NT2/D1 (cell line): ENCODE results near the gene REV1.

Source experiments
- DNase-seq: peaks from one replicate; pipeline ENCODE4 v3.0.0-alpha.2; 2011; ENCODE audit warnings: low read depth, low spot score
- H3K27me3 ChIP-seq: 2 replicates; pipeline ENCODE4 v1.6.0; 2011; ENCODE audit warnings: mild to moderate bottlenecking; ENCODE audit not compliant: insufficient read length, insufficient read depth
- H3K36me3 ChIP-seq: 2 replicates; pipeline ENCODE4 v1.6.1; 2011; ENCODE audit warnings: mild to moderate bottlenecking, low read length, mixed read lengths; ENCODE audit not compliant: insufficient read depth, insufficient read length
- H3K4me1 ChIP-seq: 2 replicates; pipeline ENCODE4 v1.5.1; 2011; ENCODE audit not compliant: insufficient read depth, insufficient read length
- H3K4me3 ChIP-seq: 2 replicates; pipeline ENCODE4 v1.5.1; 2011; ENCODE audit warnings: low read depth; ENCODE audit not compliant: insufficient read length
- H3K9ac ChIP-seq: 2 replicates; pipeline ENCODE4 v1.6.0; 2011; ENCODE audit warnings: low read depth; ENCODE audit not compliant: insufficient read length
- H3K9me3 ChIP-seq: 2 replicates; pipeline ENCODE4 v1.5.1; 2011; ENCODE audit warnings: mild to moderate bottlenecking, low read length; ENCODE audit not compliant: insufficient read depth
- SUZ12 ChIP-seq: IDR thresholded peaks from 2 replicates; pipeline ENCODE4 v1.6.1; 2011; ENCODE audit not compliant: insufficient read length, insufficient read depth; ENCODE audit errors: extremely low read depth
- YY1 ChIP-seq: IDR thresholded peaks from 2 replicates; pipeline ENCODE4 v1.6.1; 2011; ENCODE audit not compliant: insufficient read length, insufficient read depth
- ZNF274 ChIP-seq: IDR thresholded peaks from 2 replicates; pipeline ENCODE4 v1.6.1; 2011; ENCODE audit warnings: mild to moderate bottlenecking, low read depth, low read length

The REV1 gene

GRCh38 chr2:99450199-99450598, 39.6 kb downstream of the REV1 start:
- DNase-seq, result no peak
- no peaks in the 10 kb centered on the region for H3K27me3 ChIP-seq
- peaks cover 44% of the 10 kb centered on the region for H3K36me3 ChIP-seq
- TF ChIP-seq SUZ12, result no peak
- no peak overlapping the region for H3K9ac ChIP-seq
- H3K9me3 ChIP-seq, result no peaks in the 10 kb centered on the region
- H3K4me3 ChIP-seq, result no peak overlapping the region
- no peaks in the 10 kb centered on the region for H3K4me1 ChIP-seq

GRCh38 chr2:99448556-99448955, 41.3 kb downstream of the REV1 start:
- H3K27me3 ChIP-seq, result no peaks in the 10 kb centered on the region
- no peaks in the 10 kb centered on the region for H3K9me3 ChIP-seq
- TF ChIP-seq SUZ12 (no peak), ZNF274 (no peak), YY1 (no peak)
- no peak overlapping the region for H3K9ac ChIP-seq
- peaks cover 39% of the 10 kb centered on the region for H3K36me3 ChIP-seq
- no peak for DNase-seq
- H3K4me1 ChIP-seq, result no peaks in the 10 kb centered on the region
- no peak overlapping the region for H3K4me3 ChIP-seq

- Histone ChIP-seq H3K9me3 (no peaks in the 10 kb centered on the region), H3K9ac (no peak overlapping the region), H3K36me3 (peaks cover 32% of the 10 kb centered on the region), H3K4me3 (no peak overlapping the region), H3K27me3 (no peaks in the 10 kb centered on the region), H3K4me1 (no peaks in the 10 kb centered on the region)
- no peak for TF ChIP-seq ZNF274
- TF ChIP-seq YY1, result no peak
- TF ChIP-seq SUZ12, result no peak
- DNase-seq, result no peak
These were observed 44.8 kb downstream of the REV1 start for GRCh38 chr2:99445065-99445464.

GRCh38 chr2:99444222-99444621, 45.6 kb downstream of the REV1 start:
- TF ChIP-seq YY1 (no peak), ZNF274 (no peak), SUZ12 (no peak)
- Histone ChIP-seq H3K9me3 (no peaks in the 10 kb centered on the region), H3K9ac (no peak overlapping the region), H3K4me3 (no peak overlapping the region), H3K4me1 (no peaks in the 10 kb centered on the region), H3K36me3 (peaks cover 35% of the 10 kb centered on the region), H3K27me3 (no peaks in the 10 kb centered on the region)
- DNase-seq, result no peak

GRCh38 chr2:99442837-99443236, 47.0 kb downstream of the REV1 start:
- Histone ChIP-seq H3K36me3 (peaks cover 39% of the 10 kb centered on the region), H3K9ac (no peak overlapping the region), H3K4me3 (no peak overlapping the region), H3K9me3 (no peaks in the 10 kb centered on the region), H3K4me1 (no peaks in the 10 kb centered on the region), H3K27me3 (no peaks in the 10 kb centered on the region)
- DNase-seq, result no peak
- TF ChIP-seq YY1 (no peak), ZNF274 (no peak), SUZ12 (no peak)

GRCh38 chr2:99439971-99440505, 49.8 kb downstream of the REV1 start:
- peak; percentile 5 for DNase-seq
- H3K36me3 ChIP-seq, result peaks cover 34% of the 10 kb centered on the region
- H3K4me3 ChIP-seq, result no peak overlapping the region
- H3K27me3 ChIP-seq, result no peaks in the 10 kb centered on the region
- no peak overlapping the region for H3K9ac ChIP-seq
- no peaks in the 10 kb centered on the region for H3K4me1 ChIP-seq
- TF ChIP-seq ZNF274, result no peak
- no peak for TF ChIP-seq YY1
- no peak for TF ChIP-seq SUZ12
- no peaks in the 10 kb centered on the region for H3K9me3 ChIP-seq

GRCh38 chr2:99436874-99437273, 52.9 kb downstream of the REV1 start:
- no peaks in the 10 kb centered on the region for H3K9me3 ChIP-seq
- no peak for DNase-seq
- H3K4me3 ChIP-seq, result no peak overlapping the region
- H3K27me3 ChIP-seq, result no peaks in the 10 kb centered on the region
- H3K4me1 ChIP-seq, result no peaks in the 10 kb centered on the region
- TF ChIP-seq ZNF274 (no peak), YY1 (no peak), SUZ12 (no peak)
- no peak overlapping the region for H3K9ac ChIP-seq
- H3K36me3 ChIP-seq, result peaks cover 42% of the 10 kb centered on the region

- no peak overlapping the region for H3K4me3 ChIP-seq
These were observed 56.5 kb downstream of the REV1 start for GRCh38 chr2:99433340-99433739.

More at GRCh38 chr2:99433340-99433739, 56.5 kb downstream of the REV1 start:
- DNase-seq, result no peak
- Histone ChIP-seq H3K27me3 (no peaks in the 10 kb centered on the region), H3K9me3 (no peaks in the 10 kb centered on the region), H3K9ac (no peak overlapping the region), H3K36me3 (peaks cover 49% of the 10 kb centered on the region), H3K4me1 (no peaks in the 10 kb centered on the region)
- no peak for TF ChIP-seq SUZ12
